Measurements from ENCODE around the gene DRC7. TPM values are rescaled to one million over a fixed set of nuclear protein-coding genes. Genes with fewer than 3 reads are reported as not detected.
A peak's percentile ranks its signal among the peaks of the same experiment; 100 is the strongest.

DRC7 gene
- polyA plus RNA-seq, 1 donor (not counting 4 experiments of a cell fraction or from before 2014, with no cell fraction given), result not detected

DNA sequence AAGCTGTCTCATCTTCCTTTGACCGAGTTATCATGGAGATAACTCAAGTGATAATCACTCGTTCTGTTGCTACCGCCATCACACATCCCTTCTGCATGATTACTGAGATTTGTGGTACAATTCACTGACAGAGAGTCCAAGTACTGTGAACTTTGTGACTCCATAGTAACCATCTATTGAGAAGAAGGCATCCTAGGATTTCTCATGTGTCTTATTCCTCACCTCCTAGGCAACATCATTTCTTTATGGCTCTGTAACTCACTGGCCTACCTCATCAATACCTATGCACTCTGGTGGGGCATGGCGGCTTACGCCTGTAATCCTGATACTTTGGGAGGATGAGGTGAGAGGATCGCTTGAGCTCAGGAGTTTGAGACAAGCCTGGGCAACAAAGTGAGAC, 19.4 kb downstream of the DRC7 start:
- Histone ChIP-seq H4K20me1 (ENCODE audit: control insufficient read depth, extremely low read depth, insufficient read depth, low read length) (no peaks in the 10 kb centered on the region), H3K79me2 (ENCODE audit: control insufficient read depth, insufficient read depth, low read length) (no peaks in the 10 kb centered on the region), H3K4me3 (ENCODE audit: control insufficient read depth in 2 of 3, extremely low read depth in 1 of 3, insufficient read depth in 2 of 3, low read depth in 1 of 3, low read length in 3 of 3) (no peak overlapping the region), H3K9me1 (ENCODE audit: control insufficient read depth, extremely low read depth, insufficient read depth, low read length) (no peaks in the 10 kb centered on the region), H3K9me3 (ENCODE audit: control insufficient read depth, low read depth, low read length) (no peaks in the 10 kb centered on the region), H2AFZ (ENCODE audit: control insufficient read depth, low read length) (no peak overlapping the region), H3K27ac (ENCODE audit: control insufficient read depth, insufficient read depth, low read length) (no peak overlapping the region), H3K4me1 (ENCODE audit: control insufficient read depth, extremely low read depth, insufficient read depth, low read length) (no peaks in the 10 kb centered on the region), H3K27me3 (ENCODE audit: control insufficient read depth, extremely low read depth, insufficient read depth, low read length) (peaks cover 11% of the 10 kb centered on the region), H3K36me3 (ENCODE audit: control insufficient read depth in 2 of 2, extremely low read depth in 1 of 2, insufficient read depth in 2 of 2, low read length in 2 of 2) (no peaks in the 10 kb centered on the region), H3K9ac (ENCODE audit: control insufficient read depth, extremely low read depth, insufficient read depth, low read length) (no peak overlapping the region), H3K4me2 (ENCODE audit: control insufficient read depth, extremely low read depth, insufficient read depth, low read depth, low read length) (no peak overlapping the region)
- FAIRE-seq (no peak), DNase-seq (ENCODE audit: low read depth, low spot score) (no peak)
- dilution Hi-C loops (cut with MboI; ENCODE audit: extremely low pct_ligation_motif_present, low sequenced_read_pairs), result no loop called here
- no peak for TF ChIP-seq EZH2 (IDR thresholded peaks at IDR 0.05; ENCODE audit: low read length)
- TF ChIP-seq, protein P1, sequence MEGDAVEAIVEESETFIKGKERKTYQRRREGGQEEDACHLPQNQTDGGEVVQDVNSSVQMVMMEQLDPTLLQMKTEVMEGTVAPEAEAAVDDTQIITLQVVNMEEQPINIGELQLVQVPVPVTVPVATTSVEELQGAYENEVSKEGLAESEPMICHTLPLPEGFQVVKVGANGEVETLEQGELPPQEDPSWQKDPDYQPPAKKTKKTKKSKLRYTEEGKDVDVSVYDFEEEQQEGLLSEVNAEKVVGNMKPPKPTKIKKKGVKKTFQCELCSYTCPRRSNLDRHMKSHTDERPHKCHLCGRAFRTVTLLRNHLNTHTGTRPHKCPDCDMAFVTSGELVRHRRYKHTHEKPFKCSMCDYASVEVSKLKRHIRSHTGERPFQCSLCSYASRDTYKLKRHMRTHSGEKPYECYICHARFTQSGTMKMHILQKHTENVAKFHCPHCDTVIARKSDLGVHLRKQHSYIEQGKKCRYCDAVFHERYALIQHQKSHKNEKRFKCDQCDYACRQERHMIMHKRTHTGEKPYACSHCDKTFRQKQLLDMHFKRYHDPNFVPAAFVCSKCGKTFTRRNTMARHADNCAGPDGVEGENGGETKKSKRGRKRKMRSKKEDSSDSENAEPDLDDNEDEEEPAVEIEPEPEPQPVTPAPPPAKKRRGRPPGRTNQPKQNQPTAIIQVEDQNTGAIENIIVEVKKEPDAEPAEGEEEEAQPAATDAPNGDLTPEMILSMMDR (optimal IDR thresholded peaks at IDR 0.05 in 1 of 3, IDR thresholded peaks at IDR 0.05 in 1 of 3, conservative IDR thresholded peaks at IDR 0.05 in 1 of 3; ENCODE audit: extremely low read depth in 1 of 3, insufficient read depth in 2 of 3, low read length in 3 of 3), result no peak

DNA sequence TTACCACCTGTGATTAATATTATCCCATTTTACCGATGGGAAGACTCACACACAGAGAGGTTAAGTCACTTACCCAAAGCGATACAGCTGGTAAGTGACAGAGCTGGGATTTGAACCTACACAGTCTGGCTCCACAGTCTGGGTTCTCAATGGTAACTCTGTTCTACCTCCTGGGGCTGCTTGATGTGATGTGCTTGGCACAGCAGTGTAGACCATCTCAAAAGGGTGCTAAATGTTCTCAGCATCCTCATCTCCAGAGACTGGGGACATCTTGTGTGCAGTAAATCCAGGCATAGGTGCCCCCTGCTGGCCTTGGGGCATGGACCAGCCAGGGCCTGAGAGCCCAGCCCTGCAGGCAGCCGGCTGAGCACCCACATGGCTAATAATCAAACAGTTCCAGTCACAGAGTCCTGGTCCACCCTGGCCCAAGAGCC, 25.6 kb downstream of the DRC7 start:
- no peak for FAIRE-seq
- H3K9me1 ChIP-seq (ENCODE audit: control insufficient read depth, extremely low read depth, insufficient read depth, low read length), result no peaks in the 10 kb centered on the region
- no peak overlapping the region for H3K4me2 ChIP-seq (ENCODE audit: control insufficient read depth, extremely low read depth, insufficient read depth, low read depth, low read length)
- no peaks in the 10 kb centered on the region for H3K9me3 ChIP-seq (ENCODE audit: control insufficient read depth, low read depth, low read length)
- H2AFZ ChIP-seq (ENCODE audit: control insufficient read depth, low read length), result no peak overlapping the region
- TF ChIP-seq, protein P1 (optimal IDR thresholded peaks at IDR 0.05 in 1 of 3, IDR thresholded peaks at IDR 0.05 in 1 of 3, conservative IDR thresholded peaks at IDR 0.05 in 1 of 3; ENCODE audit: extremely low read depth in 1 of 3, insufficient read depth in 2 of 3, low read length in 3 of 3), result peak; percentile 50 to 77 (median 55)
- TF ChIP-seq EZH2 (IDR thresholded peaks at IDR 0.05; ENCODE audit: low read length), result no peak
- H3K9ac ChIP-seq (ENCODE audit: control insufficient read depth, extremely low read depth, insufficient read depth, low read length), result no peak overlapping the region
- no peak overlapping the region for H3K4me3 ChIP-seq (ENCODE audit: control insufficient read depth in 2 of 3, extremely low read depth in 1 of 3, insufficient read depth in 2 of 3, low read depth in 1 of 3, low read length in 3 of 3)
- no peaks in the 10 kb centered on the region for H3K4me1 ChIP-seq (ENCODE audit: control insufficient read depth, extremely low read depth, insufficient read depth, low read length)
- H3K36me3 ChIP-seq (ENCODE audit: control insufficient read depth in 2 of 2, extremely low read depth in 1 of 2, insufficient read depth in 2 of 2, low read length in 2 of 2), result no peaks in the 10 kb centered on the region
- no peaks in the 10 kb centered on the region for H4K20me1 ChIP-seq (ENCODE audit: control insufficient read depth, extremely low read depth, insufficient read depth, low read length)
- dilution Hi-C loops (cut with MboI; ENCODE audit: extremely low pct_ligation_motif_present, low sequenced_read_pairs), result no loop called here
- H3K79me2 ChIP-seq (ENCODE audit: control insufficient read depth, insufficient read depth, low read length), result no peaks in the 10 kb centered on the region
- DNase-seq (ENCODE audit: low read depth, low spot score), result no peak
- H3K27ac ChIP-seq (ENCODE audit: control insufficient read depth, insufficient read depth, low read length), result no peak overlapping the region
- H3K27me3 ChIP-seq (ENCODE audit: control insufficient read depth, extremely low read depth, insufficient read depth, low read length), result peaks cover 6% of the 10 kb centered on the region

All from keratinocyte (primary cell).